PC-9 (cell line): ENCODE results near the gene LIPE.

ENCODE experiments used
- CTCF ChIP-seq: fragments of 200-600 bp; sonication (generic); conservative IDR thresholded peaks from 2 replicates; pipeline ENCODE4 v1.6.1; 2017; ENCODE audit warnings: mixed run types, antibody characterized with exemption, mild to moderate bottlenecking, moderate library complexity
- EZH2 ChIP-seq: fragments of 200-600 bp; sonication (generic); IDR thresholded peaks from 2 replicates; pipeline ENCODE4 v1.8.0; 2017; ENCODE audit warnings: antibody characterized with exemption, low read depth

DNA sequence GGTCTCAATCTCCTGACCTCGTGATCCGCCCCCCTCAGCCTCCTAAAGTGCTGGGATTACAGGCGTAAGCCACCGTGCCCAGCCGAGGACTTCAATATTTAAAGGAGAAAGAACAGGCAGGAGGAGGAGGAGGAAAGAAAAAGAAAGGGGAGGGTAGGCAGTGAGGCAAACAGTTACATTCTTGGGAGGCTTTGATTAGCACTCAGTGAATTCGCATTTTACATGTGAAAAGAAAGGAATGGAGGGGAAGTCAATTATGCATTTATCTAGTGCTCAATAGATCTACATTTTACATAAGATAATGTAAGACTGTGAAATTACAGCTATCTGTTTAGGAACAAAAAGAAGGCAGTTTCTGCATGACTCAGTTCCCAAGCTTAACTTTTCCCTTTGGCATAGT, 46.5 kb upstream of the LIPE start:
- no peak for TF ChIP-seq EZH2
- TF ChIP-seq CTCF = no peak
